NAMALWA (cell line): ENCODE results near the gene SLIT3.

Experiments used
- DNase-seq: peaks from one replicate; pipeline ENCODE4 v3.0.0-alpha.2; 2015; ENCODE audit warnings: low spot score

The SLIT3 gene

DNA sequence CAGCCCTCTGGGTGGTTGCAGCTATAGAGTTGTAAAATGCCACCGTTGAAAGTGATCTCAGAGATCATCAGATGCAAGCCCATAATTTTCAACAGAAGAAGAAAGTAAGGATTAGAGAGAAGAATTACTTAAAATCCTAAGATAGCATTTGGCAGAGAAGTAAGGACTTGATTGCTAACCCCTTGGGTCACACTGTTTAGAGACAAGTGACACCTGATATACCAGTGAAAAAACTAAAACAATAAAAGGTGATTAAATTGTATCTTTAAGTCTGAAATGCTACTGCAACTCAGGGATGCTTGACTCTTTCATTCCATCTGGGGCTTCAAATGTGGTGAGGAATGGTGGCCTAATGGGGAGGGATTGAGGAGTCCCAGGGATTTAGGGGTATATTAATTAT is 440.9 kb downstream of the SLIT3 start:
- DNase-seq: no peak

DNA sequence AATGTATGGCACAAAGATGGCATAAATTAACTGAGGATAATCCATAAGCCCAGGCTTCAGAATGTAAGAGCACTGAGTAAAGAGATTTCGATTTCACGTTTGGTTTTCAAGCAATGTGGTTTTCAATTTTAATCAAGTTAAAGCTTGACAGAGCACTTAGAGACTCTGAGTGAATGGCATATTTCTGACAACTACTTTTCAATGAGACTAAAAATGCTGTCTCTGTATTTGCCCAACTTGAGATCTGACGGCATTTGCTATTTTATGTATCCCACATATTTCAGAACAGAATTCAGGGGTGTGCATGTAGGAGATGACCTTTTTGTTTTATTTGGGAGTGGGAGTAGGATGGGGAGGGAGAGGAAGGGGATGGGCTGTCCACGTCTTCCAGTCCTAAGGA is 441.5 kb downstream of the SLIT3 start:
- DNase-seq: no peak

GRCh38 chr5:168858994-168859393 is 441.9 kb downstream of the SLIT3 start:
- DNase-seq: no peak

DNA sequence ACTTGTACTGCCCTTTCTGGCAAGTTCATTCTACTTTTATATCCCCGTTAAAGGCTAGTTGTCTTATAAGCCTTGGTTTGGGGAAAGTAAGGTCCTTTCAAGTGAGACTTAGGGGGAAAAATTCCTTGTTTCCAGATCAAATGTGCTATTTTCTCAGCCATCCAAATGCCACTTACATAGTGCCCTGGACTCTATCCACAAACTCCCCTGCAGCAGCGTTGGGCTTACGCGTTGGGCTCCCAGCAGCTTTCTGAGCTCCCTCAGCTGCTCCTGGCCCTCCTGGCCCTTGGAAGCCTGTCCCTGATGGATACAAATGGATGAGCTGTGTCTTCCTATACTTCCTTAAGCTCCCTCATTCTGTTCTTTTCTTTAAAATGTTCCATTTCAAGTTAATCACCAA is 442.6 kb downstream of the SLIT3 start:
- DNase-seq: no peak

- DNase-seq: no peak
Observed at GRCh38 chr5:168853972-168854371, 447.0 kb downstream of the SLIT3 start.

GRCh38 chr5:168852329-168852728 is 448.6 kb downstream of the SLIT3 start:
- DNase-seq: no peak

- peak; percentile 7 for DNase-seq
Observed at GRCh38 chr5:168851902-168852321, 449.0 kb downstream of the SLIT3 start.

GRCh38 chr5:168850683-168851082 is 450.3 kb downstream of the SLIT3 start:
- no peak for DNase-seq

- no peak for DNase-seq
Observed at GRCh38 chr5:168848569-168848968, 452.4 kb downstream of the SLIT3 start.

DNA sequence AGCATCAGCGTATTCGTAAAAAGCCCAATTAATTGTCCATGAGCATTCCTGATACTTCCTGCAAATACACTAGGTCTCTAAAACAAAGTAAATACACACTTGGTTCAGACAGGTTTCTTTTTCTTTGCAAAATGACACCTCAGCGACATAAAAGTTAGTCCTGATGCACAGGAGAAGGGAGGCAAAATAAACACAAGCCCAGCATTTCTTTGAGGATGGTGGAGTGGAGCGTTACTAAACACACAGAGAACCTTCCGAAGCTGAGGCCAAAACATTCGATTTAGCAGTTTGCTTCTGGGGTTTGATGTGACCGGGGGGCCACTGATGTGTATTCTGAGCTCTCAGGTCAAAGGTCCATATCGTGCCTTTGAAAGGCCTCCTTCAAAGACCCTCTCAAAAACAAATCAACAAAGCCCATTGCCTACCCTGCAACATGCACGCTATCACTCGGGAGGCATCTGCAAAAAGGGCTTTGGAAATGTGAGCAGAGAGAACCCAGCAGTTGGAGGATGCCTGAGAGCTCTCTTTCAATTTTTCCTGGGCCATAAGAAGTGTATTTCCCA is 453.3 kb downstream of the SLIT3 start:
- no peak for DNase-seq

- no peak for DNase-seq
Observed at GRCh38 chr5:168844922-168845296, 456.0 kb downstream of the SLIT3 start.

DNA sequence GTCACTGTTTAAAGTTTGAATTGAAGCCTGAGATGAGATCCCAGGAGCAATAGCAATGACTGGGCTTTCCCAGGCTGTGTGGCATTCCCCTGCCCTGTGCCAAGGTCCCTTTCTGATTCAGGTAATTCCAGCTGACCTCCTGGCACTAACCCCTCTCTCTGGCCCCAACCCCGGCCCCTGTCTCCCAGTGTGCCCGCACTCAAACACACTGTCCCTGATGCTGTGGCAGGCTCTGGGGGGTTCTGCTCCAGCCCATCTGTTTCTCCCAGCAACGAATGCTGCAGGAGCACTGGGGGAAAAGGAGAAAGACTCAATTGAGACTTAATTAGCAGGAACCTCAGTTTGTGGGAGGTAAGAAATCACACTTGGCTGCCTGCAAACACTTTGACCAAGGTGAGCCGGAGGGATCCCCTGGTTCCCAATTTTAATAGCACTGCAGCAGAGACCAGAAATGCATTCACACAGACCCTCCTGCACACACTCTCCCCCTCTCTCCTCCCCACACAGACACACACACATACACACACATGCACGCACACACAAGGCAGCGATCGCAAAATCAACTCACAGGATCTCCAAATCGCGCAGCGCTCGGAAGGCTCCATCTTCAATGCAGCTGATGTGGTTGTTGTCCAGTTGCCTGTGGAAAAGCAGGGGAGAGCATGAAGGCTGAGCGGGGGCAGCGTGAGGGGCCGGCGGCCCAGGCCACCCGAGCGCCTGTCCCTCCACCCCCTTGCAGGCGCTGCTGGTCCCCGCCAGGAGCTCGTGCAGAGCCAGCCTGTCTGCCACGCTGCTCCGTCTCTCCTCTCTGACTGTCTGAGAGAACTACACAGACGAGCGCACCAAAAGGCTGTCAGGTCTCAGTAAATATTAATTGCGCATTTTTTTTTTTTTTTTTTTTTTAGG is 456.7 kb downstream of the SLIT3 start:
- DNase-seq: no peak

- DNase-seq: no peak
Observed at GRCh38 chr5:168843277-168844015, 457.5 kb downstream of the SLIT3 start.

DNA sequence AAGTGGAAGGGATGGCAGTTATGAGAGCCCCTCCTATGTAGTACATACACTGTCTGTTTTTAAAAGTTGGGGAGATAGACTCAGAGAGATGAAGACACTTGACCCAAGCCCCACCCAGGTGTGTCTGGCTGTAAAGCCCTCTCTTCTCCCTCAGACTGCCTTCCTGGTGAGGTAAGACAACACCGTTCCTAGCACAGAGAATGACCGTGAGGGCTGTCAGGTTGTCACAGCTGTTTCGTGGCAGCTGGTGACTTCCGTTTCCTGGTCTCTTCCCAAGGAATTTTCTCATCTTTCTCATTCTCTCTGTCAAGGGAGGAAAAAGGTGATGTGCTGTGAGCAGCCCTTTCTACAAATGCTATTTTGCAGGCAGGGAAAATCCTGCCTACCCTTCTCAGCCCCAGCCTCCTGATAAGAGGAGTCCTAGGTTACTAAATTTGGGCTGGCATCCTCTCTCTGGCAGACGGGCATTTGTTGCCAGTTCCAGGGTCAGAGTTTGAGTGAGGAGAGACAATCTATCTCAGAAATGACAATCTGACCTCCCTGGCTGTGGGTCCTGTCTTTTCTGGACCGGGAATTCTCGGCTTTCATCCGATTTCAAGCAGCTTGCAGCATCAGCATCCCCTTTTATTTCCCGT is 458.3 kb downstream of the SLIT3 start:
- DNase-seq: no peak

DNA sequence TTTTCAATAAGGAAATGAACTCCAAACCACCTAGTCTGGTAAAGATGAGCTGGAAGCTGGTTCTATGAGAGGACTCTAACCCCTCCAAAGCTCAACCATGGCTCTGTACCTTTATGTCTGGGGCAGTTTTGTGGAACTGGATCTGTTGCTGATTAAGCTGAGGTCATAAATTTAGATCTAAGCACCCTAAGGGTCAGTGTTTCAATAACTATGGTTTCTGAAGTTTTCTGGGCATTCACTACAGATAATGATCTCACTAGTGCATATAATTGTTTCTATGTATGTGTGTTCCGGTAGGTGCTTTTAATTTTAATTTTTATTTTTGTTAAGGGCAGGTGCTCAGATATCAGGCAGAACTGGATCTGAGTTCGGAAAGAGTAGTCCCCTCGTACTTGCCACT is 463.1 kb downstream of the SLIT3 start:
- no peak for DNase-seq

DNA sequence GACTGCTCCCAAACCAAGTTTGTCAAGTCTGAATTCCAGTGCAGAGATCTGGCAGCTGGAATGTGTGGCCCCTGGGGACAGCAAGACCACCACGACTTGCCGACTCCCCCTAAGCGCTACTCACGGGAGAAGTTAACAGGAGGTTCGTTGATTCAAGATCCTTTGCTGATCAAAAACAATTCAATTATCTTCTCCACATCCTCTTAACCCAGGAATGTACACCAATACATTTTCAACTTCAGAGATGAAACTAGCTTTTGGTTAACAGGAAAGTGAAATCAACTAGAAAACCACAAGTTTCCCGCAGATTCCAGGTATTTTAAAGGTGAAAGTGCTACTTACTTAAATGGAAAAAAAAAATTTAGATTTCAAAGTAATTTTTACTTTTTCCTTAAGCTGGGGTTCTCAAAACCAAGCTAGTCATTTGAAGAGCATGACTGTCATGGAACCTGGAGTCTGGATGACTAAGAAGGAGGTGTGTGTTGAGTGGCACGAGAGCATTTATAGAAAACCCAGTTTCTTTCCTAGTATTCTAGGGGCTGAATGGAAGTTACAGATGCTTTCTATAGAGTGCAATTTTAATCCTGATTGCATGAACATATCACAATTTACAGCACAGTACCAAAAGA is 464.2 kb downstream of the SLIT3 start:
- DNase-seq: no peak

- no peak for DNase-seq
Observed at GRCh38 chr5:168833936-168834335, 467.0 kb downstream of the SLIT3 start.

DNA sequence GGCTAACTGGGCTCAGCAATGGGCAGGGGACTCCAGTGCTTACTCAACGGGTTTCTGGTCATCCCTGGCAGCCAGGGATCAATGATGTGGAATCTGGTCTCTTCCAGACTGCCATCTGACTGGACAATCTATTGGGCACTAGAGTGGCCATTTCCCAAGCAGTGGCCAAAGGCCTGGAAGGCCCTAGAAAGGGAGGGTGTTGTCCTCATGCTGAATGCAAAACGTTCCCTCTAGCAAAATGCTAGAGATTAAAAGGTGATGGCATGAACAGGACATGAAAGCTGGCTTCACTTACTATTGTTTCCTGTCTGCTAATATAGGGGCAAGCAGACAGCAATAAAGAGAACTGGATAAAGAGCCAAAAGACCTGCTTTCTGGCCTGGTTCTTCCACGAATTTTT is 467.6 kb downstream of the SLIT3 start:
- no peak for DNase-seq

DNA sequence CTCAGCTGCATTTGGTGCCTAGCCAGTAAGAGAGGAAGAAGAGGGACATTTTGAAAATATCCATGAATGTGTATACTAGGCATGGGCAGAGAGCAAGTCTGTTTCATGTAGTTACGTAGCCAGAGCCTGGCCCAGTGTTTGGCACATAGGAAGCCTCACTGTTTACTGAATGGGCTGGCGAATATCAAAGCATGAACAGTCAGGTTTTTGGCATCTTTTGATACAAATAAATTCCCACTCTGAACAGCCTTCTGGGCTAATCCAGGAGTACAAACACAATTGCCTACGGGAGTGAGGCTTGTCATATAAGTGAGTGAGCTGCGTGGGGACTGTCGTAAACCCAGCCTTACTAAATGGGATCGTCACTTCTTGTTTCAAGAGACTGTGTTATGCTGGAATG is 468.6 kb downstream of the SLIT3 start:
- no peak for DNase-seq

DNA sequence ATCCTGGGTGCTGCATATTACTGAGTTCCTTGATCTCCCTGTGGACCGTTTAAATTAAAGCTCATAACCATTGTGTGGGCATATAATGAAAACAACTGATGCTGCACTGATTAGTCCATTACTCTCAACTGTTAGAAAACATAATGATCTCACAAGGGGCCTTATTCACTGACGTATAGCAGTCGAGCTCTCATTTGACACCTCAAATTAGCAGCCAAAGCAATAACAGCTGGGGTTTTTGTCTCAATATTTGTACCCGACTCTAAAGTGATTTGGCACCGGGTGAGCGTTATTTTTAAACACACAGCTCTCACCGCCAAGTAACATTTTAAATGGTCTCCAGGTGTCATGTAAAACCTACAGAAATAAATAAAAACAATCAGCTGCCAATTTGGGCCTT is 469.6 kb downstream of the SLIT3 start:
- no peak for DNase-seq

DNA sequence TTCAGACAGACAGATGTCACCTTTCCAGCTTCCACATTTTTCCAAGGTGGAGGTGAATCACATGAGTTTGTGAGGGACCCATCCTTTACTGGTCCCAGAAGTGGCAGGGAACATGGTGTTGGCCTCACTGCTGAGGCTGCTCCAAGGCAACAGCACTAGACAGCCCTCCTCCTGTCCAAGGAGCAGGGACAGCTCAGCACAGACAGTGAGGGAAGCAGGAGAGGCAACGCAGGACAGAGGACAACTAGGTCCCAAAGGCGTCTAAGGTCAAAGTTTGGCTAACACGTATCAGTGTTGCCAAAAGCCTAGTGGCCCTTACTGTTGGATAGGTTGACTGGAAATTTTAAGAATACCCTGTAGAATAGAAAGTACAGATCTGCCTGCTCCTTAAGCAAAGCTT is 470.1 kb downstream of the SLIT3 start:
- no peak for DNase-seq

DNA sequence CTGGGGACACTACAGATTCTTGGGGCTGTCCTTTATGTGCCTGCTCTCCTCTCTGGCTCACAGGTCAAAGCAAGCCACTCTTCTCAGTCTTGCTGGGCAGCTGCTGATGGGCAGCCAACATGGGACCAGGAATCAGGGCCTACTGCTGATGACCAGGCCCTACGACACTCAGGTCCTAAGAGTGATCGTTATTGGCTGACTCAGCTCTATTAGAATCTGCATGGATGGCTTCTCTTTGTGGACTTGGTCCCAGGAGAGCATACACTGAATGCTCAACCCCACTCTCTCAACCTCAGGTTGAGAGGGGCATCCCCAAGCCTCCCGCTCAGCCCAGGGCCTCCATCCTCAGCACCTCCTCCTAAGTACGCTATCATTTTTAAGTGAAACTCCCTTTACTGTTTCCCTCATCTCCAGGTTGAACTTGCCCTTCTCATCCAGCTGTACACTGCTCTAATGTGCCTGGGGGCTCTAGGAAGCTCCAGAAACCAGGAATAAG is 471.0 kb downstream of the SLIT3 start:
- no peak for DNase-seq
